Liver (tissue), 9 donors: ENCODE measurements around the gene CACNG4. TPM values are rescaled to one million over a fixed set of nuclear protein-coding genes. Genes with fewer than 3 reads are reported as not detected.

ENCODE experiments used
- DNase-seq: peaks from one replicate; pipeline ENCODE4 v3.0.0-alpha.2; 2017; ENCODE audit warnings: low spot score
- H3K27ac ChIP-seq, 2 donors: one replicate each; pipeline ENCODE4 v1.7.0; 2013; ENCODE audit warnings: inconsistent platforms in 2 of 2, low read length in 2 of 2, control low read depth in 1 of 2, low read depth in 1 of 2, mild to moderate bottlenecking in 1 of 2
- H3K27me3 ChIP-seq, 4 donors: one replicate each; pipeline versions ENCODE4 v1.6.1 to v1.7.0; 2013; ENCODE audit warnings: low read length in 3 of 4, inconsistent platforms in 1 of 4, mild to moderate bottlenecking in 1 of 4, moderate library complexity in 1 of 4; ENCODE audit not compliant: control insufficient read depth in 4 of 4, insufficient read depth in 4 of 4
- H3K36me3 ChIP-seq, 4 donors: one replicate each; pipeline versions ENCODE4 v1.6.1 to v1.7.0; 2013; ENCODE audit warnings: low read length in 3 of 4, mild to moderate bottlenecking in 3 of 4, low read depth in 1 of 4, moderate library complexity in 1 of 4; ENCODE audit not compliant: control insufficient read depth in 4 of 4, insufficient read depth in 3 of 4
- H3K4me1 ChIP-seq, 4 donors: one replicate each; pipeline versions ENCODE4 v1.6.1 to v1.7.0; 2013; ENCODE audit warnings: low read length in 3 of 4, mild to moderate bottlenecking in 3 of 4, moderate library complexity in 1 of 4; ENCODE audit not compliant: control insufficient read depth in 4 of 4, insufficient read depth in 4 of 4
- H3K4me3 ChIP-seq, 3 donors: one replicate each; pipeline versions ENCODE4 v1.6.1 to v1.7.0; 2013; ENCODE audit warnings: low read length in 3 of 3, control low read depth in 1 of 3, low read depth in 1 of 3, mild to moderate bottlenecking in 1 of 3
- H3K9ac ChIP-seq, 2 donors: one replicate each; pipeline ENCODE4 v1.7.0; 2013; ENCODE audit warnings: low read length in 2 of 2, mild to moderate bottlenecking in 2 of 2, moderate library complexity in 2 of 2, control low read depth in 1 of 2, low read depth in 1 of 2
- H3K9me3 ChIP-seq, 4 donors: one replicate each; pipeline versions ENCODE4 v1.6.1 to v1.7.0; 2013; ENCODE audit warnings: low read length in 3 of 4; ENCODE audit not compliant: control insufficient read depth in 4 of 4
- ATF3 ChIP-seq: IDR thresholded peaks from 2 replicates; pipeline ENCODE4 v1.6.1; 2016; ENCODE audit warnings: antibody characterized with exemption
- CTCF ChIP-seq: fragments of 150-350 bp; IDR thresholded peaks from 2 replicates; pipeline ENCODE4 v1.5.1; 2017; ENCODE audit warnings: improper control_type of control experiment, low read depth, low read length; ENCODE audit not compliant: missing input control
- FOXA1 ChIP-seq: IDR thresholded peaks from 2 replicates; pipeline ENCODE4 v1.6.1; 2016; ENCODE audit warnings: antibody characterized with exemption
- FOXA2 ChIP-seq: IDR thresholded peaks from 2 replicates; pipeline ENCODE4 v1.6.1; 2016; ENCODE audit warnings: antibody characterized with exemption
- HNF4A ChIP-seq, 2 donors: conservative IDR thresholded peaks; 2 replicates each; pipeline ENCODE4 v1.6.1; 2016; ENCODE audit warnings: antibody characterized with exemption in 2 of 2, mild to moderate bottlenecking in 2 of 2
- HNF4G ChIP-seq: IDR thresholded peaks from 2 replicates; pipeline ENCODE4 v1.6.1; 2016; ENCODE audit warnings: antibody characterized with exemption
- JUND ChIP-seq, 2 donors: IDR thresholded peaks; 2 replicates each; pipeline ENCODE4 v1.6.1; 2016; ENCODE audit warnings: antibody characterized with exemption in 2 of 2
- RAD21 ChIP-seq, 2 donors: IDR thresholded peaks; 2 replicates each; pipeline ENCODE4 v1.6.1; 2016; ENCODE audit warnings: antibody characterized with exemption in 2 of 2, mild to moderate bottlenecking in 2 of 2
- RXRA ChIP-seq, 2 donors: IDR thresholded peaks; 2 replicates each; pipeline ENCODE4 v1.6.1; 2017 to 2018; ENCODE audit warnings: antibody characterized with exemption in 2 of 2, mild to moderate bottlenecking in 1 of 2
- SP1 ChIP-seq: IDR thresholded peaks from 2 replicates; pipeline ENCODE4 v1.6.1; 2018; ENCODE audit warnings: antibody characterized with exemption, mild to moderate bottlenecking
- TAF1 ChIP-seq: conservative IDR thresholded peaks from 2 replicates; pipeline ENCODE4 v1.6.1; 2016; ENCODE audit warnings: antibody characterized with exemption, mild to moderate bottlenecking
- ZBTB33 ChIP-seq: IDR thresholded peaks from 2 replicates; pipeline ENCODE4 v1.6.1; 2016; ENCODE audit warnings: antibody characterized with exemption
- WGBS: extraction: QIAGEN DNeasy Blood & Tissue Kit; methylation state at CpG from one replicate; pipeline ENCODE4 v1.1.7; 2013; 5-methylcytosine and 5-hydroxymethylcytosine counted together
- polyA plus RNA-seq, 2 donors: library from polyadenylated mRNA; stranded (reverse) in 1 of 2; unstranded in 1 of 2; fragments of 200-250 nt in 1 of 2; fragments of >200 nt in 1 of 2; fragmentation: Nextera tagmentation in 1 of 2; extraction: Ambion mirVana in 1 of 2; gene quantifications; one replicate each; pipeline versions ENCODE4 v1.2.1 to v1.2.3, GENCODE V29; 2013 to 2015
- total RNA-seq, 2 donors: library from RNA; depleted of rRNA; stranded (reverse); fragments of >200 nt; gene quantifications; one replicate each; pipeline ENCODE4 v1.2.3, GENCODE V29; 2014
- donor health status: healthy.
- donor health status: healthy.
- donor health status: healthy.
- donor health status: healthy.
- donor health status: healthy.

CACNG4 gene
- total and polyA plus RNA-seq, 4 donors, result 0.02 to 0.09 (median 0.08) TPM; not detected in 1

- no peak for TF ChIP-seq ZBTB33
- TF ChIP-seq JUND (IDR thresholded peaks at IDR 0.05), result no peak
- TF ChIP-seq TAF1, result no peak
These were observed 17.5 kb downstream of the CACNG4 start (continued) for GRCh38 chr17:66981983-66982508.

GRCh38 chr17:66983414-66984021 is 19.0 kb downstream of the CACNG4 start:
- Histone ChIP-seq H3K4me3 (no peak overlapping the region), H3K9me3 (no peaks in the 10 kb centered on the region), H3K9ac (no peak overlapping the region), H3K4me1 (peaks cover 0 to 3% (median 1%) of the 10 kb centered on the region in 4 donors), H3K27ac (no peak overlapping the region), H3K27me3 (peaks cover 0 to 3% (median 0%) of the 10 kb centered on the region in 4 donors), H3K36me3 (no peaks in the 10 kb centered on the region)
- TF ChIP-seq ATF3 (no peak), HNF4G (no peak), FOXA2 (no peak), SP1 (no peak), CTCF (no peak), RXRA (IDR thresholded peaks at IDR 0.05) (no peak), TAF1 (no peak), HNF4A (conservative IDR thresholded peaks at IDR 0.05) (no peak), RAD21 (IDR thresholded peaks at IDR 0.05) (no peak)
- 65% methylated on average over 14 of the region's 14 CpGs for WGBS
- no peak for DNase-seq

- Histone ChIP-seq H3K4me1 (no peaks in the 10 kb centered on the region), H3K36me3 (no peaks in the 10 kb centered on the region), H3K4me3 (no peak overlapping the region), H3K9me3 (no peaks in the 10 kb centered on the region), H3K27me3 (peaks cover 0 to 3% (median 0%) of the 10 kb centered on the region in 4 donors), H3K9ac (no peak overlapping the region), H3K27ac (no peak overlapping the region)
- 74% methylated on average over 7 of the region's 7 CpGs for WGBS
- DNase-seq, result no peak
- TF ChIP-seq FOXA1, result no peak
- TF ChIP-seq RXRA (IDR thresholded peaks at IDR 0.05), result no peak
- no peak for TF ChIP-seq ZBTB33
- TF ChIP-seq SP1, result no peak
- no peak for TF ChIP-seq TAF1
- TF ChIP-seq HNF4G, result no peak
- no peak for TF ChIP-seq FOXA2
These were observed 20.2 kb downstream of the CACNG4 start for GRCh38 chr17:66984730-66985129.
